Activated naive CD8-positive, alpha-beta T cell (primary cell): Measurements from ENCODE around the gene BCL10.

Experiments
- H3K27ac Mint-ChIP-seq: one replicate; pipeline ENCODE4 v1.8.0; 2021; ENCODE audit warnings: mixed read lengths
- H3K27me3 Mint-ChIP-seq: one replicate; pipeline ENCODE4 v1.8.0; 2021; ENCODE audit warnings: mixed read lengths
- H3K36me3 Mint-ChIP-seq: one replicate; pipeline ENCODE4 v1.8.0; 2021; ENCODE audit warnings: mixed read lengths
- H3K4me1 Mint-ChIP-seq: one replicate; pipeline ENCODE4 v1.8.0; 2021; ENCODE audit warnings: low read depth, mixed read lengths
- H3K4me3 Mint-ChIP-seq: one replicate; pipeline ENCODE4 v1.8.0; 2021; ENCODE audit warnings: mild to moderate bottlenecking, mixed read lengths
- H3K9me3 Mint-ChIP-seq: one replicate; pipeline ENCODE4 v1.8.0; 2021; ENCODE audit warnings: low read depth, mixed read lengths

BCL10 gene

DNA sequence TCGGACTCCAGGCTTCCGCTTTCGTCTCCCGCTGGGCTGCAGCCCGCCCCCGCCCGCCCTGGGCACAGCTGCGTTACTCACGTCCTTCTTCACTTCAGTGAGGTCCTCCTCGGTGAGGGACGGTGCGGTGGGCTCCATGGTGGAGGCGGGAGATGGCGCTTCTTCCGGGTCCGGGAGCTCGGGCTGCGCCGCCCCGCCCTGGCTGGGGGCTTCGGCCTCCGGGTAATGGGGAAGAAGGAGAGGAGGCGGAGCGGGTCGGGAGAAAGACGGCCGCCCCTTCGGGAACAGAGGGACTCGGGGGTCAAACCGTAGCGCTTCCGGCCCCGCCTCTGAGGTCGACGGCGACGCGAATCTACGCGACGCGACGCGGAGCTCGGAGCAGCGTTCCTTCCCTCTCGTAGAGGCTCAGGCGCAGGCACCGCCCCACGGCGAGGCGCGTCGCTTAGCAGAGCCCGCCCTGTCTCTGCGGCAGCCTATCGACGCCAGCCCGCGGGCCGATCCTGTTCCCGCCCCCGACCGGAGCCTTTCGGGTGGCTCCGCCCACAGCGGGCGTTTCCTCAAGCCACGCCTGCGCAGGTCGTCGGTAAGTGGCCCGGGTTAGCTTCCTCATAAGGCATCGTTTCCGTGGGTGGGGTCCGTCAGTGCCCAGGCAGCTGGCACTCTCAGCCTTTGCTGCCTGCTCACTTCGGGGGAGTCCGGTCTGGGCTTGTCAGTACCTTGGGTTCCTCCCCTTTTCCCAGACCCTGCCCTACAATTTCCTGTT is at the start of gene BCL10:
BCL10 (minus strand) TSS at position 418 of the 763 bp plus-strand sequence; CDS start at position 138, 280 bp downstream.
- no peaks in the 10 kb centered on the region for H3K27me3 Mint-ChIP-seq
- H3K9me3 Mint-ChIP-seq = no peaks in the 10 kb centered on the region
- peak within 1 kb of the TSS; percentile 97 for H3K27ac Mint-ChIP-seq
- H3K4me3 Mint-ChIP-seq = peak within 1 kb of the TSS; percentile 92
- H3K36me3 Mint-ChIP-seq = peaks cover 7% of the 10 kb centered on the region
- H3K4me1 Mint-ChIP-seq = peaks cover 54% of the 10 kb centered on the region

DNA sequence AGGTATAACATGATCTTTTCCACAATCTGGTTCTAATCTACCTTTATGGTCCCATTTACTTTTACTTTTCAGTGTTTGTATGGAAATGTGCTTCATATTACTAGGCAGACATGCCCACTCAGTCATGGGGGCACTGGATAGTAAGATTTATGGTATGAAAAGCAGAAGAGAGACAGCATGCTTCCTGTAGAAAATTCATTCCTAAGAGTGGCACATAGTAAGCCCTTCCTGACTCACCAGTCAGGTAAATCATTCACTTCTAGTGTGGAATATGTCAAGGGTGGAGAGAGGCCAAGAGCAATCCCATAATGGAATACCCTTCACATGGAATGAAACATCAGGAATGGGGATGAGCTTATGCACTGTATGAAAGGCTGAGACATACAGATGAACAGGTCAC is 49.5 kb upstream of the BCL10 start:
- no peak overlapping the region for H3K27ac Mint-ChIP-seq
- no peak overlapping the region for H3K4me3 Mint-ChIP-seq
- peaks cover 6% of the 10 kb centered on the region for H3K27me3 Mint-ChIP-seq
- H3K9me3 Mint-ChIP-seq = no peaks in the 10 kb centered on the region
- no peaks in the 10 kb centered on the region for H3K4me1 Mint-ChIP-seq
- H3K36me3 Mint-ChIP-seq = no peaks in the 10 kb centered on the region

DNA sequence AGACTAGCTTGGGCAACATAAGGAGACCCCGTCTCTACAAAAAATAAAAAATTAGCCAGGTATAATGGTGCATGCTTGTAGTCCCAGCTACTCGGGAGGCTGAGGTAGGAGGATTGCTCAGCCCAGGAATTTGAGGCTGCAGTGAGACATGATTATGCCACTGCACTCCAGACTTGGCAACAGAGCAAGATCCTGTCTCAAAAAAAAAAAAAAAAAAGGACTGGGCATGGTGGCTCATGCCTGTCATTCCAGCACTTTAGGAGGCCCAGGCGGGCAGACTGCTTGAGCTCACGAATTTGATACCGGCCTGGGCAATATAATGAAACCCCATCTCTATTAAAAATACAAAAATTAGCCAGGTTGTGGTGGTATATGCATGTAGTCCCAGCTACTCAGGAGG is 47.3 kb upstream of the BCL10 start:
- Mint-ChIP-seq H3K27ac (no peak overlapping the region), H3K9me3 (no peaks in the 10 kb centered on the region), H3K27me3 (peaks cover 11% of the 10 kb centered on the region), H3K4me1 (peaks cover 2% of the 10 kb centered on the region), H3K36me3 (no peaks in the 10 kb centered on the region), H3K4me3 (no peak overlapping the region)

DNA sequence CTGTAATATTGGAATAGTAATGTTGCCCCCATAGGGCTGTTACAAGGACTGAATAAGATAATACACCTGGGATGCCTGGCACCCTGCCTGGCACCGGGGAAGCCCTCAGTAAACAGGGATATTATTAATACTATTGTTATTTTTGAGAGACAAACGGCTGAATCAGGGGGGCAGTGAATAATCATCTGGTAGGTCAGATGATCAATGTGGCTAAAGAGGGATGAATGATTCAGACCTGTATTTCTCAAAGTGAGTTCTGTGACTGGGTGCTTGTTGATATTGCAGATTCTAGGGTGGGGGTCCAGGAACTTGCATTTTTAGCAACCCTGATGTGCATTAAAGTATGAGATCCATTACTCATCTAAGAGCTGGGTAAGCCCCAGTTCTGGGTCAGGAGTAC is 46.2 kb upstream of the BCL10 start:
- peaks cover 2% of the 10 kb centered on the region for H3K4me1 Mint-ChIP-seq
- peaks cover 9% of the 10 kb centered on the region for H3K27me3 Mint-ChIP-seq
- no peaks in the 10 kb centered on the region for H3K9me3 Mint-ChIP-seq
- H3K4me3 Mint-ChIP-seq = no peak overlapping the region
- H3K36me3 Mint-ChIP-seq = no peaks in the 10 kb centered on the region
- no peak overlapping the region for H3K27ac Mint-ChIP-seq

DNA sequence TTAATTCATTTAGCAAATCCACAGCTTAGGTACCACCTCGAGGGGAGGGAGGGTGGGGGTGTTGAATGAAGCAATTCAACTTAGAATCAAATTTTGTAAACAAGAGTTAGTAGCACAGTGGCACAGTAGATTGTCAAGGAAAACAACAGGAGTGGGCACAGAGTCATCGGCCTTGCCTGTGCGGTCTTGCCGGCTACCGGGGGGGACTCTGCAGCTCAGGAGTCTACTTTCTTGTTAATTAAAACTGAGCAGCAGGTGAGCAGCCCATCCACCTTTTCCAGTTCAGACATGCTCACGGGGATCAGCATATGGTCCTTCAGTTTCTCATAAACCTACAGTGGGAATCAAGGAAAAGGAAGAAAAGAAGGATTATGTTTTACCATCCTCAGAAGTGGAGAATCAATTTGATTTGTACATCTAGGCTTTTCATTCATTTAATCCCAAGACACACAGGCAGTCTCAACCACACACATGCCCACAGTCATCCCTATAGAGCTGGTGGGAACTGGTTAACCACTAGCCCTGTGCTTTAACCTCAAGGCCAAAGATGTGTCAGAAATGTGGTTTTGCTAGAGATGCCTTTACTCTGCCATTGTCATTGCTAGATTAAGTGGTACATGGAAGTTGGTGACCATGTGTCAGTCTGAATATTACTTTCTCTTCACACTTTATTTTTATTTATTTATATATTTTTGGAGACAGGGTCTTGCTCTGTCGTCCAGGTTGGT is 45.0 kb upstream of the BCL10 start:
- H3K9me3 Mint-ChIP-seq = no peaks in the 10 kb centered on the region
- no peak overlapping the region for H3K27ac Mint-ChIP-seq
- H3K27me3 Mint-ChIP-seq = peaks cover 9% of the 10 kb centered on the region
- H3K36me3 Mint-ChIP-seq = no peaks in the 10 kb centered on the region
- peaks cover 2% of the 10 kb centered on the region for H3K4me1 Mint-ChIP-seq
- no peak overlapping the region for H3K4me3 Mint-ChIP-seq

DNA sequence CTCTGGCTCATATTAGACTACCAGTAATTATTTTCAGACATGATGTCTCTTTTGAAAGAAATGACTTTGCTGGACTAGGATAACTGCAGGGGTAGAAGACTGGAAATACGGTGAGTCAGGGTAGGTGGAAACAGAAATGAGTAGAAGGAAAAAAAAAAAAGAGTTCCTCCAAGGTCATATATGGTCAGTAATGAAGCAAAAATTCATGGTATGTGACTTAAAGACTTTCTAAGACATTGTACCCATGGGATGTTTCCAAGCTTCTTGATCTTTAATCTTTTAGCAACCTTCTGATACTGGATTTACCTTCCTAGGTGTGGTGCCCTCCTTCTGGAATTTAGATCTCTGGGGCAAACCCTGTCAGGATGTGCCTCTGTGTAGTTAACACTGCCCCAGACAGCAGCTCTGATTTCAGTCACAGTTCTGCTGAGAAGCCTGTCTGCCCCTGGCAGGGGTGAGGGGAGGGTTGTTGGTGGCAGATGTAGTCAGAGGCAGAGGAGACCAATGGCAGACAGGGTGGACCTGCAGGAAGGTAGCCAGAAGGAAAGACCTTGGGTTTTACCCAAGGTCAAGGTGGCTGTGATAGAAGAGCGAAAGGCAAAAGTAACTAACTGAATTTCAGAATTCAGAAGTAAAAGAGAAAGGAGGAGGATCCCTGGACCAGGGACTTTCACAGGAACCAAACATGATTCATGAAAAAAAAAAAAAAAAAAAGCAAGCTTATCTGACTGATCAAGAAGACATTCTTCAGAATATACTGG is 44.1 kb upstream of the BCL10 start:
- H3K4me3 Mint-ChIP-seq = no peak overlapping the region
- peaks cover 6% of the 10 kb centered on the region for H3K27me3 Mint-ChIP-seq
- peaks cover 2% of the 10 kb centered on the region for H3K4me1 Mint-ChIP-seq
- H3K9me3 Mint-ChIP-seq = no peaks in the 10 kb centered on the region
- no peaks in the 10 kb centered on the region for H3K36me3 Mint-ChIP-seq
- H3K27ac Mint-ChIP-seq = no peak overlapping the region

DNA sequence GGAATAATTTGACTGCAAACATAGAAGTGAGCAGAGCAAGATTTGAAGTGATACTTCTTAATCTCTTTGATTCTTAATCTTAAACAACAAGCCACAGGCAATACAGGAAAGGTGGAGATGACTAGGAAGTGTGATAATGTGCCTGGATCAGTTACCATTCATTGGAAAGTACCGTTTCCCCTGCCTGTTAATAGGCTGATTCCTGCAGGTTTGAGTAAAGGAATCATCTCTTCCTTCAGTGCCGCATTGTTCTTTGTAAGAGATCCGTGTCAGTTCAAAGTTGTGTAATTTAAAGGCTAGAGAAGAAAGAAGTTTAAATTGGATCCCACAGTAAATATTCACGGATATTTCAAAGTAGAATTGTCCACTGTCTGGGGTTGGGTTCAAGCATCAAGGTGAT is 43.5 kb upstream of the BCL10 start:
- Mint-ChIP-seq H3K36me3 (no peaks in the 10 kb centered on the region), H3K4me1 (peaks cover 2% of the 10 kb centered on the region), H3K4me3 (no peak overlapping the region), H3K9me3 (no peaks in the 10 kb centered on the region), H3K27me3 (peaks cover 6% of the 10 kb centered on the region), H3K27ac (no peak overlapping the region)

DNA sequence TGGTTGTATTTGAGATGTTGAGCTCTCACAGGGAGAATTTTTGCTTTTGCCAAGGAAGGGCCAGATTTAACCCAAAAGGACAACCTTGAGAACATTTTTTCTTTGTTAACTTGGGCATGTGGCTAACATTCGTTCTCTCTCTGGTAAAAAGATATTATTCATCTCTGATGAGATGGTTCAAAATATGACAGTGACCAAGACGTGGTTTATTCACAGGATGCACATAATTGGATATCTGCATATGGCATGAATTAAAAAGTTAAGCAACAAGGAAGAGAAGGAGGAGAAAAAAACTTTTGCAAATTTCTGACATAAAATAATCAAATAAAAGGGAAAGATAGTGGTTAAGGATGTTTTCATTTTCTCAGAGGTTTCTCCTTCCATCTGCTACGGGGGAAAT is 43.1 kb upstream of the BCL10 start:
- Mint-ChIP-seq H3K4me3 (no peak overlapping the region), H3K36me3 (no peaks in the 10 kb centered on the region), H3K4me1 (peaks cover 2% of the 10 kb centered on the region), H3K27me3 (peaks cover 6% of the 10 kb centered on the region), H3K27ac (no peak overlapping the region), H3K9me3 (no peaks in the 10 kb centered on the region)

DNA sequence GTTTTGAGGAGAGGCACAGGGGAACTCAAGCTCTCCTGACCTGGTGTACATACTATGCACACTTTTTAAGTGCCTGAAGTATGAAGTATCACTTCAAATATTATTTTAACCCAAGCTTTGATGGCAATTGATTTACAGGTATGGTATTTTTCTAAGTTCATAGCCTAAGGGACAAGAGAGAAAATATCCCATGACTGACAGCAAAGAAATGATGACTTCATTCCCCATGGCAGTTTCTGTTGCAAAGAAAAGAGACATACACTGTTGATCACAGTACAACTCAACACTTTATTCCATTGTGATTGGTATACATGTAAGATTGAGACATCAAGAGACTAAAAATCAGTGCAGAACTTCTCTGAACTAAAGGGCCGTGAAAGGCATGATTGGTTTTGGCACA is 41.8 kb upstream of the BCL10 start:
- Mint-ChIP-seq H3K4me3 (no peak overlapping the region), H3K36me3 (no peaks in the 10 kb centered on the region), H3K4me1 (peaks cover 2% of the 10 kb centered on the region), H3K9me3 (no peaks in the 10 kb centered on the region), H3K27me3 (peaks cover 6% of the 10 kb centered on the region), H3K27ac (no peak overlapping the region)

DNA sequence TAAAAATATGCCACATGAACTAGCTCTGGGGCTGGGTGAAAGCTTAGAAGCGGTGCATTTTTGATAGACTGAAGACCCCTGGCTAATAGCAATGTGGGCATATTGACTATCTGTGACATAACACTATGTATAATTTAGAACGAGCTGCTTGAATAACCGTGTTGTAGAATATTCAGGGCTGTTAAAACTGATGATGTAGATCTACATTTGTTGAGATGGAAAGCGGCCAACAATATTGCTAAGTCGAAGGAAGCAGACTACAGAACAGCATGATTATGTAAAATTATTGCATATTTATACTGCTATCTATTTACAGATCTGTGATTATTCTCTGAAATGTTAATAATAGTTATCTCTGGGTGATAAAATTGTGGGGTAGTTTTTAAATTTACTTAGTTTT is 41.1 kb upstream of the BCL10 start:
- peaks cover 2% of the 10 kb centered on the region for H3K4me1 Mint-ChIP-seq
- no peaks in the 10 kb centered on the region for H3K9me3 Mint-ChIP-seq
- peaks cover 7% of the 10 kb centered on the region for H3K27me3 Mint-ChIP-seq

DNA sequence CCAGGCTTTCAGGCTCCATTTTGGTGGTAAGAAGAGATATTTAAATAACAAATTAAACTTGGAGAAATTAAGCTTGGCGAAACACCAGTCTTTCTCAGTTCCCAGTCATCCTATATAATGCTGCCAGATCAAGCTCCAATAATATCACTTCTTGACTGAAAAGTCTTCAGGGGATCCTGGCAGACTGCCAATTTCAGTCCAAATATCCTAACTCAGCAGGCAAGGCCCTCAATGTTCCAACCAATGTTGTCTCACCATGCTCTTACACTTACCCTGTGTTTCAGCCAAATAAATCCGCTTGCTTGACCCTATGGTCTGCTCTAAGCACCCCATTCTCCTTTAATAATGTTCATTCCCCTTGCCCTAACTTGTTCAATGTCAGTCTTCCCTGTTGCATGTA is 39.9 kb upstream of the BCL10 start:
- Mint-ChIP-seq H3K4me1 (peaks cover 2% of the 10 kb centered on the region), H3K36me3 (peaks cover 4% of the 10 kb centered on the region), H3K4me3 (no peak overlapping the region), H3K27ac (no peak overlapping the region), H3K27me3 (peaks cover 13% of the 10 kb centered on the region), H3K9me3 (no peaks in the 10 kb centered on the region)

More for the DNA sequence above, 41.1 kb upstream of the BCL10 start:
- H3K36me3 Mint-ChIP-seq = peaks cover 2% of the 10 kb centered on the region
- no peak overlapping the region for H3K4me3 Mint-ChIP-seq
- H3K27ac Mint-ChIP-seq = no peak overlapping the region

DNA sequence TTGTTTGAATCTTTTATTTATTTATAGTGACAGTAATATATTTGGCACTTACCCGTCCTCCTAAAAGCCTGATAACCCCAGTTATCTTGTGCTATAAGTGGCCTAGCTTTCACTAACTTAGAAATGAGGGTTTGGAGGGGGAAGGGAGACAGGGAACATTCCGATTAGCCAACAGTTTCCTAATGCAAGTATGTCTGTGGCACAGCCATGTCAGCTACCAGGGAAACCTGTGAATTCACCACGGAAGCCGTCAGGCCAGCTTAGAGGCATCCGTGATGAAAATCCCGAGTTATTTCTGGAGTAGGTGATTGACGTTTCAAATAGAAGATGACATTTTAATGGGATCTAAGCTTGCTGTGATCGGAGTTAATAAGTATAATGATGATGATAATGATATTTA is 39.4 kb upstream of the BCL10 start:
- Mint-ChIP-seq H3K27me3 (peaks cover 16% of the 10 kb centered on the region), H3K4me3 (no peak overlapping the region)

DNA sequence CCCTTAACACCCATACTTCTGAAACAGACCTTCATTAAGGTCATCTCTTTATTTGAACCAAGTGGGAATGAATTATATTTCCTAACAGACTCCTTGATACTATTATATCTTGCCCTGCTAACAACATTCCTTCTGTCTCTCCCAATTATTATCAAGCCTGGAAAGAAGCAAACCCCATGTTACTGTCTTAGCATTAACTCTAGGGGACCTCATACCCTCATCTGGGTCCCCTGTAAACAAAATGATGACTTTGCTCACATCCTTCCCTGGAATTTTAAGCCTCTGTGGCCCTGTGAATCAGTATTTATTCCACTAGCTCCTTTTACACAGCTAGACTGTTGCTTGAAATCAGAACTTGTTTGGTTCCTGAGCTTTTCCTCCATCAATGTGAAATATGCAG is 38.3 kb upstream of the BCL10 start:
- Mint-ChIP-seq H3K27me3 (peaks cover 25% of the 10 kb centered on the region), H3K4me1 (no peaks in the 10 kb centered on the region), H3K27ac (no peak overlapping the region), H3K9me3 (no peaks in the 10 kb centered on the region), H3K36me3 (peaks cover 4% of the 10 kb centered on the region), H3K4me3 (no peak overlapping the region)

More for the DNA sequence above, 39.4 kb upstream of the BCL10 start:
- Mint-ChIP-seq H3K27ac (no peak overlapping the region), H3K4me1 (peaks cover 1% of the 10 kb centered on the region), H3K9me3 (no peaks in the 10 kb centered on the region), H3K36me3 (peaks cover 4% of the 10 kb centered on the region)

DNA sequence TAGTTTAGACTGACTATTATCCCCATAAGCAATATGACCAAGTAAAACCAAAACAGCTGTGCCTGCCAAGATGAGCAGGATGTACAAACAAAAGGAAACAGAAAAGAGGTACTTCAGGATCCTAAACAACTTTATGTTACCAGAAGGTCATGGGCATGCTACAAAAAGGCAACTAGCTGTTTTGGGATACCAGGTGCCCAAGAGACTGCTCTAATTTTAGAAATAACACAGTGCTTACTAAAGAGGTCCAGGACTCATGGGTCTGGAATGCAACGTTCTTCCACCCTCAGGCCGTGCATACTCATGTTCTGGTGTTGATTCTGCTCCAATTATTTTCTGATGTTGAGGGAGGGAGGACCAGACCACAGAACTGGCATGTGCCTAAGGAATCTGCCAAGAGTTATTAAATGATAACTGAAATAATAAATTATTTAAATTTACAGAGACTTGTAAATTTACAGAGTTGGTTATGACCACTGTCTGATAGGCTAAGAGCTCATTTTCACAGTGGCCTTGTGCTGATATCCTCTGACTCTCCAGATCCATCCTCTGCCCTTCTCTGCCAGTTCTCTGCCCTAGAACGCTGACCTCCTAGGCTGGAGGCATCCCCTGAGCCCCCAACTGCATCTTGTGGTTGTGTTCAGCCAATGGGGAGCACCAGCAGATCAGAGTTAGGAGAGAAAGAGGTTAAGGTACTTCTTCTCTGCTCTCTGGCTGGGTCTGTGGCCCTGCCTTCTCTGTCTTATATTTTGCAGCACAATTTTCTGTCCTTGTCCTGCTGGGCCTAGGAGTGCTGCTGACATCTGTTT is 37.7 kb upstream of the BCL10 start:
- Mint-ChIP-seq H3K4me1 (no peaks in the 10 kb centered on the region), H3K27me3 (peaks cover 26% of the 10 kb centered on the region), H3K4me3 (no peak overlapping the region), H3K36me3 (peaks cover 4% of the 10 kb centered on the region), H3K9me3 (no peaks in the 10 kb centered on the region), H3K27ac (no peak overlapping the region)
